ENCODE measurements around the gene SLC29A2.
A peak's percentile ranks its signal among the peaks of the same experiment; 100 is the strongest.
"Not testable (repeated sequence)": the region's sequence is repeated elsewhere in the genome, so short reads cannot be mapped to it uniquely, and the experiment has no call there.

SLC29A2 gene

GRCh38 chr11:66332371-66333219, 39.0 kb downstream of the SLC29A2 start:
- no peak for DNase-seq

GRCh38 chr11:66331542-66332370, 39.8 kb downstream of the SLC29A2 start:
- no peak for DNase-seq

GRCh38 chr11:66330931-66331330, 40.6 kb downstream of the SLC29A2 start:
- no peak for DNase-seq

GRCh38 chr11:66329165-66329673, 42.3 kb downstream of the SLC29A2 start:
- no peak for DNase-seq

- peak; percentile 79 for DNase-seq
Measured at GRCh38 chr11:66328302-66329144, 43.0 kb downstream of the SLC29A2 start.

GRCh38 chr11:66328031-66328301, 43.6 kb downstream of the SLC29A2 start:
- no peak for DNase-seq

GRCh38 chr11:66327171-66328030, 44.2 kb downstream of the SLC29A2 start:
- DNase-seq, result no peak

- DNase-seq, result no peak
Measured at GRCh38 chr11:66326261-66327111, 45.1 kb downstream of the SLC29A2 start.

- DNase-seq, result no peak
Measured at GRCh38 chr11:66325263-66325671, 46.3 kb downstream of the SLC29A2 start.

- DNase-seq, result no peak
Measured at GRCh38 chr11:66324664-66325063, 46.9 kb downstream of the SLC29A2 start.

GRCh38 chr11:66323684-66324083, 47.9 kb downstream of the SLC29A2 start:
- DNase-seq, result no peak

GRCh38 chr11:66322732-66323427, 48.7 kb downstream of the SLC29A2 start:
- DNase-seq, result no peak

GRCh38 chr11:66321606-66322005, 50.0 kb downstream of the SLC29A2 start:
- no peak for DNase-seq

GRCh38 chr11:66320748-66321147, 50.8 kb downstream of the SLC29A2 start:
- DNase-seq, result not testable (repeated sequence)

- not testable (repeated sequence) for DNase-seq
Measured at GRCh38 chr11:66320289-66320688, 51.3 kb downstream of the SLC29A2 start.

GRCh38 chr11:66318600-66318970, 53.0 kb downstream of the SLC29A2 start:
- no peak for DNase-seq

- DNase-seq, result no peak
Measured at GRCh38 chr11:66317723-66318599, 53.6 kb downstream of the SLC29A2 start.

- DNase-seq, result no peak
Measured at GRCh38 chr11:66317322-66317722, 54.2 kb downstream of the SLC29A2 start.

GRCh38 chr11:66316849-66317251, 54.7 kb downstream of the SLC29A2 start, which contains the start of gene CD248:
TSS of gene CD248 (minus strand) at chr11:66317044. CDS start at chr11:66317027, 17 bp downstream.
- no peak for DNase-seq

Data from hematopoietic multipotent progenitor cell treated with erythropoietin and hydrocortisone succinate and interleukin-3 and kit ligand, for 8 days (in vitro differentiated cells).